Measurements from ENCODE around the gene PIGR.
"Not testable (repeated sequence)": the region's sequence is repeated elsewhere in the genome, so short reads cannot be mapped to it uniquely, and the experiment has no call there.

PIGR gene

DNA sequence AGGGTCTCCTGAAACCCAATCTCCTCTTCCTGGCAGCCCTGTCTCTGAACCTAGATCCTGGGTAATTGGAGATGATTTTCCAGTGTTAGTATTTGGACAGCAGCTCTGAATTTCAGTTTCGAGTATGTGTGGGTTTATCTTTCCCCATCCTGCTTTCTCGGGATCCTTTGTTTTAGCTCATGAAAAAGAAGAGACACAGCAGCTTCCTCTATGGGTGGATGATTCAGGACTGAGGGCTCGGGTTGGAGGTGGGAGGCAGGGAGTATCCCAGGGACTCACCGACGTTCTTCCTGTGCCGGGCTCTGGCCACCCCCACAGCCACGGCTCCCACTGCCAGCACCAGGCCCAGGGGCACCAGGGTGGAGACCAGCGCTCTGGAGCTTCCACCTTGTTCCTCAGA lies 14.1 kb downstream of the PIGR start:
- DNase-seq (ENCODE audit: low read depth): no peak

DNA sequence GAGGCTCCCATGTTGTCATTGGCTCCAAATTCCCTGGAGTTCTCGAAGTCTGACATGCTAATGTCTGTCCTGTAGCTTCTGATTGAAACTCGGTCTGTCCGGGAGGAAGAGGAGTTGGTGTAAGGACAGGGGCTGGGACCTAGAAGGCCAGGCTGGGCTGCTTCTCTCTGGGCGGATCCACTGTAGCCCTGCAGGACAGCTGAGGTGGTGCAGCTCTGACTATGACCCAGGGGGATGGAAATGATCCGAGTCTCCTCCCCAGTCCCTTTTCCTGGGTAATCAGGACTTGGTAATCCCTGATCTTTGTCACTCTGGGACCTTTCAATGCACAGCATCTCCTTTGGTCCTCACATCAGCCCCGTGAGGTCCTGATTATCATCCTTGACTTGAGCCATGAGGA lies 14.6 kb downstream of the PIGR start:
- DNase-seq (ENCODE audit: low read depth): no peak

- no peak for DNase-seq (ENCODE audit: low read depth)
These were observed 16.0 kb downstream of the PIGR start for GRCh38 chr1:206930210-206930798.

- no peak for DNase-seq (ENCODE audit: low read depth)
These were observed 16.7 kb downstream of the PIGR start for GRCh38 chr1:206929524-206929923.

- DNase-seq (ENCODE audit: low read depth): no peak
These were observed 20.0 kb downstream of the PIGR start for GRCh38 chr1:206926286-206926685.

- DNase-seq (ENCODE audit: low read depth): no peak
These were observed 21.0 kb downstream of the PIGR start for GRCh38 chr1:206925106-206925736.

- no peak for DNase-seq (ENCODE audit: low read depth)
These were observed 21.6 kb downstream of the PIGR start for GRCh38 chr1:206924592-206925105.

DNA sequence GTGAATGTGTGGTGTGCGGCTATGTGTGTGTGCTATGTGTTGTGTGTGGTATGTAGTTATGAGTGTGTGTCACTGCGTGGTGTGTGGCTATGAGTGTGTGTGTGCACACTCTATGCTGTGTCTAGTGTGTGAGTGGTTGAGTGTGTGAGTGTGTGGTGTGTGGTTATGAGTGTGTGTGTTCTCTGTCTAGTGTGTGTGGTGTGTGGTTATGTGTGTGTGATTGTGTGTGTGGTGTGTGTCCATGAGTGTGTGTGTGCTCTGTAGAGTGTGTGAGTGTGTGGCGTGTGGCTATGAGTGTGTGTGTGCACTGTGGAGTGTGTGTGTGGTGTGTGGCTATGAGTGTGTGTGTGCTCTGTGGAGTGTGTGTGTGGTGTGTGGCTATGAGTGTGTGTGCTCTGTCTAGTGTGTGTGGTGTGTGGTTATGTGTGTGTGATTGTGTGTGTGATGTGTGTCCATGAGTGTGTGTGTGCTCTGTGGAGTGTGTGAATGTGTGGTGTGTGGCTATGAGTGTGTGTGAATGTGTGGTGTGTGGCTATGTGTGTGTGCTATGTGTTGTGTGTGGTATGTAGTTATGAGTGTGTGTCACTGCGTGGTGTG lies 22.2 kb downstream of the PIGR start:
- not testable (repeated sequence) for DNase-seq (ENCODE audit: low read depth)

DNA sequence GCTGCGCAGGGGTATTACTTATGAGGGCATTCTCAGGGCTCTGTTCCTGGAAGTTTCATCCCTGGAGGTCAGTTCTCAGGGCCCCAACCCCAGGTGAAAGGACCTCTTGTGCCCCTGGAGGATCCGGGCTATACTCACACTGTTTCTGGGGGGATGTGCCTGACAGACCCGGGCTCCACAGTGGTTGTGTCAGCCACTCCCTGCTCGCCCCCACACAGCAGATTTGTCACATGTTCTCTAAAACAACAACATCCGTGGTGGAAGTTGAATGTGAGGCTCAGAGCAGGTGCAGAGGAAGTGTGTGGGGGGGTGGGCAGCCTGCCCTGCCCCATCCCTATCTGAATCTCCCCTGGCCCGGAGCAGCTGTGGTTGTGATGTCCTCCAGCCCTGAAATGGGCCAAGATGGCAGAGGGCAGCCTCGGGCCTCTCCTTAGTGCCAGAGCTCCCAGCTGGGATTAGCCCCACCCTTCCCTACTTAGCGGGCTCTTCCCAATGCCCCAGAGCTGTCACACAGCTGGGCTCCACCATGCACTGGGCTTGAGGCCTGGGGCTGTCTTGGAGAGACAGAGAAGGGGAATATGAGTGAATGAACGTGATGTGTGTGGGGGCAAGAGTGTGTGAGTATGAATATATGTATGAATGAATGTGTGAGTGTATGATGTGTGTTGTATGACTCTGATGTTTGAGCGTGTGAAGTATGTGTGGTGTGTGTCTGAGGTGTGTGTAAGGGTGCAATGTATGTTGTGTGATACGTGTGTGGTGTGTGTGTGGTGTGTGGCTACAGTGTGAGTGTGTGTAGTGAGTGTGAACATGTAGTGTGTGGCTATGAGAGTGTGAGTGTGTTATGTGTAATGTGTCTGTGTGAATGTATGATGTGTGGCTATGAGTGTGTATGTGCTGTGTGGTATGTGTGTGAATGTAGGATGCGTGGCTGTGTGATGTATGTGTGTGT lies 23.0 kb downstream of the PIGR start:
- peak; percentile 71 for DNase-seq (ENCODE audit: low read depth)

DNA sequence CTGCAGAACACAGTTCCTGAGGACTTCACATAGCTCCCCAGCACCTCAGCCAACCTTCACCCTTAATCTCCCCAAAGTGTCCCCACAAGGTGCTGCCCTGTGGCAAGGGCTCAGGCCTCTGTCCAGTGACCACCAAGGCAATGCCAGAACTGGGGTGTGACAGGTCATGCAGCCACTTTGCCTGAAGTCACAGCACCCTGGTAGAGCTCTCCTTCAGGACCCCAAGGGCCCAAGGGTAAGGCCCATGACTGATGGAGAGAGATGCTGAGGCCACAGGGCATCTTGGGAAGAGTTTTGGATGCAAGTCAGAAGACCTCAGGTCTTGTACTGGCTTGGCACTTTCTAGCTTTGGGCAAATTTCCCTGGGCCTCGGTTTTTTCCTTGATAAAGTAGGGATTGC lies 23.7 kb downstream of the PIGR start:
- no peak for DNase-seq (ENCODE audit: low read depth)

GRCh38 chr1:206921772-206922265 lies 24.4 kb downstream of the PIGR start, which contains the start of gene FCMR:
TSS of gene FCMR (minus strand) at chr1:206921941. CDS start at chr1:206921854, 87 bp downstream.
- no peak for DNase-seq (ENCODE audit: low read depth)

DNA sequence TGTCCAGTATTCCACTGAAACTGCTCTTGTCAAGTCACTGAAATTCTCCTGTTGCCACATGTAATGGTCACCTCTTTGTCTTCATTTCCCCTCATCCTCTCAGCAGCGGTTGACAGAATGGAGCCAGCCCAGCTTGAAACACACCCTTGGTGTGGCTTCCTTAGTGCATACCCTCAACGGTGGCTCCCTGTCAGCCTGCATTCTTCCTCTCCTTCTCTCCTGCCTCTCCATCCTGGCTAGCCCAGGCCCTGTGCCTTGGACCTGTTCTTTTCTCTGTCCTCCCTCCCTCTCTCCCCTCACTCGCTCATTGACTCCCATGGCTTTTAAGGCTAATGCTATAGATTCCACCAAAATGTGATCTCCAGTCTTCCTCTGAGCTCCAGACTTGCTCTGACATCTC lies 28.2 kb downstream of the PIGR start:
- DNase-seq (ENCODE audit: low read depth): no peak

DNA sequence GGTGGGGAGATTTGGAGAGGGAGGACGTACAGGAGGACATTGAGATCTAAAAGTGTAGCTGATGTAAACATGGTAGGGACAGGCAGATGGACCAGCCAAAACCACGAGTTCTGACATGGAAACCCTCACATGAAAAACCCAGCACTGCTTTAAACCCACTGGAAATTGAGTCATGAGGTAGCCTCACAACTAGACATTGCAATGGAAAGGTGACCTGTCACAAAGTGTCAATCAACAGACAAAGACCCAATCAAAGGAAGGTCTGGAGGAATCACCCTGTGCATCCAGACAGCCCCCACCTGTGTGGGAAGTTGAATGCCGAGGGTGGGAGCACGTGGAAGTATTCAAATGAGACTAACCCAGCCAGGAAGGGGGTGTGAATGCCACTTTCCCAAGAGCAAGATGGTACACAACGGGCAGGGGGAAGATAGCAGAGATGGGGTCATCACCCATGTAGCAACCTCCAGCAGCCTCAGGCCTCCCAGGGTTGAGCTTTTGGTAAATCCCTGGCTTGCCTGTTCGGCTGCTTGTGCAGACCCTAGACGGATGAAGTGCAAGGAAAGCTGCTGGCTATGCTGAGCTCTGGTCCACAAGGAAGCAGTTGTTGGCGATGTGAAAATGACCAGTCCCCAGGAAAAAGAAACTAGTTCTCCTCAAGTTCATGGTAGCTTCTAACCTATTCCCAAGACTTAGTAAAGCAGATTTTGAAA lies 30.1 kb downstream of the PIGR start:
- DNase-seq (ENCODE audit: low read depth): no peak

- DNase-seq (ENCODE audit: low read depth): no peak
These were observed 31.1 kb downstream of the PIGR start for GRCh38 chr1:206915030-206915735.

GRCh38 chr1:206913766-206914537 lies 32.3 kb downstream of the PIGR start:
- no peak for DNase-seq (ENCODE audit: low read depth)

DNA sequence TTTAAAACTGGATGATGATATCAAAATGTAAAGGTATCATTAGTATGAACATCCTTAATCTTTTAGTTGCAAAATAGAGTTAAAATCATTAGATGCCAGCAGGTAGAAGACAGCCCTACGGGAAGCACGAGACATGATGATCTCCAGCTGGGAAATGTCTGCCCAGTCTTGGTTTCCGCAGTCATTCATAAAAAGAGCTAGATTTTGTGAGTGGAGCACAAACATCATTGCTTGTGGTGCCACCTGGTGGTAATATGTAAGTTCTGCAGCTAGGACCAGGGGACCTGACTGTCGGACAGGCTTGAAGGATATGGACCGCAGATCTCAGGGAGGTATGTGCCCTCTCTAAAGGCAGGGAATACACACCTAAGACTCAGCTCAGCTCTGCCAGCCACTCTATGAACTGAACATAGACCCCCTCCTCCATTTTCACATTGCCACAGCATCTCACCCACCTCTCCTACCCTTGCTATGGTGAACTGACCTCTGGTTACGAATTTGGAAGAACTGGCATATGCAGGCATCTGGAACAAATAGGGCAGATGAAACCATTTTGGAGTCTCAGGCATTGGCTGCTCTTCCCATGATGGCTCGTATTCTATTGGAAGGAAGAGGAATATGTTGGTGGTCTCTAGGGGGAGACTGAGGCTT lies 33.7 kb downstream of the PIGR start:
- no peak for DNase-seq (ENCODE audit: low read depth)

- DNase-seq (ENCODE audit: low read depth): no peak
These were observed 35.1 kb downstream of the PIGR start for GRCh38 chr1:206911064-206911663.

- no peak for DNase-seq (ENCODE audit: low read depth)
These were observed 36.4 kb downstream of the PIGR start for GRCh38 chr1:206909883-206910318.
